Muscle of leg (tissue), 11 donors: ENCODE data around the gene KAT6B. TPM values are rescaled to one million over a fixed set of nuclear protein-coding genes. Genes with fewer than 3 reads are reported as not detected.

Source experiments
- DNase-seq: peaks from one replicate; pipeline ENCODE4 v3.0.0; 2013
- H3K27ac ChIP-seq: one replicate; pipeline ENCODE4 v1.5.1; 2013; ENCODE audit warnings: mild to moderate bottlenecking, low read length, control low read depth
- H3K27me3 ChIP-seq: one replicate; pipeline ENCODE4 v1.6.1; 2013; ENCODE audit warnings: low read length; ENCODE audit not compliant: control insufficient read depth, insufficient read depth
- H3K36me3 ChIP-seq: one replicate; pipeline ENCODE4 v1.6.1; 2013; ENCODE audit warnings: low read length; ENCODE audit not compliant: control insufficient read depth, insufficient read depth
- H3K4me1 ChIP-seq: one replicate; pipeline ENCODE4 v1.6.1; 2013; ENCODE audit warnings: low read length; ENCODE audit not compliant: control insufficient read depth, insufficient read depth
- H3K4me3 ChIP-seq: one replicate; pipeline ENCODE4 v1.5.1; 2013; ENCODE audit warnings: low read length, control low read depth
- H3K9me3 ChIP-seq: replicated peaks from 2 replicates; pipeline ENCODE4 v1.6.1; 2013; ENCODE audit warnings: low read depth, low read length; ENCODE audit not compliant: control insufficient read depth
- WGBS: methylation state at CpG from one replicate; pipeline ENCODE4 v1.1.5; 2013; ENCODE audit warnings: missing lambda C conversion rate; ENCODE audit not compliant: insufficient coverage; 5-methylcytosine and 5-hydroxymethylcytosine counted together
- polyA plus RNA-seq, 8 donors: library from polyadenylated mRNA; unstranded; fragments of 120-200 nt; gene quantifications; one replicate each; pipeline versions ENCODE4 v1.2.1 to v1.2.3, GENCODE V29; 2013; ENCODE audit warnings: inconsistent platforms in 1 of 8, low replicate concordance in 1 of 8; ENCODE audit not compliant: insufficient read length in 8 of 8, insufficient read depth in 1 of 8
- total RNA-seq: library from RNA; stranded (reverse); fragments of 120-200 nt; gene quantifications from one replicate; pipeline ENCODE4 v1.2.4, GENCODE V29; 2013

The KAT6B gene
- total and polyA plus RNA-seq, 9 donors, result 13.5 to 23.1 (median 17.9) TPM

DNA sequence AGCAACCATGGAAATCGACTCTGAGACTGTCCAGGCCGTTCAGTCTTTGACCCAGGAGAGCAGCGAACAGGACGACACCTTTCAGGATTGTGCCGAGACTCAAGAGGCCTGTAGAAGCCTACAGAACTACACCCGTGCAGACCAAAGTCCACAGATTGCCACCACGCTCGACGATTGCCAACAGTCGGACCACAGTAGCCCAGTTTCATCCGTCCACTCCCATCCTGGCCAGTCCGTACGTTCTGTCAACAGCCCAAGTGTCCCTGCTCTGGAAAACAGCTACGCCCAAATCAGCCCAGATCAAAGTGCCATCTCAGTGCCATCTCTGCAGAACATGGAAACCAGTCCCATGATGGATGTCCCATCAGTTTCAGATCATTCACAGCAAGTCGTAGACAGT is 203.0 kb downstream of the KAT6B start:
- H3K27ac ChIP-seq, result no peak overlapping the region
- peaks cover 47% of the 10 kb centered on the region for H3K36me3 ChIP-seq
- WGBS, result 88% methylated on average over 14 of the region's 15 CpGs
- H3K4me3 ChIP-seq, result no peak overlapping the region
- DNase-seq, result no peak
- H3K9me3 ChIP-seq, result no peaks in the 10 kb centered on the region
- H3K27me3 ChIP-seq, result no peaks in the 10 kb centered on the region
- peaks cover 17% of the 10 kb centered on the region for H3K4me1 ChIP-seq

DNA sequence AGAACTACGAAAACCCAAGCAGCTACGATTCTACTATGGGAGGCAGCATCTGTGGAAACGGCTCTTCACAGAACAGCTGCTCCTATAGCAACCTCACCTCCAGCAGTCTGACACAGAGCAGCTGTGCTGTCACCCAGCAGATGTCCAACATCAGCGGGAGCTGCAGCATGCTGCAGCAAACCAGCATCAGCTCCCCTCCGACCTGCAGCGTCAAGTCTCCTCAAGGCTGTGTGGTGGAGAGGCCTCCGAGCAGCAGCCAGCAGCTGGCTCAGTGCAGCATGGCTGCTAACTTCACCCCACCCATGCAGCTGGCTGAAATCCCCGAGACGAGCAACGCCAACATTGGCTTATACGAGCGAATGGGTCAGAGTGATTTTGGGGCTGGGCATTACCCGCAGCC is 203.5 kb downstream of the KAT6B start:
- H3K27ac ChIP-seq, result no peak overlapping the region
- 48% methylated on average over 13 of the region's 13 CpGs for WGBS
- peaks cover 17% of the 10 kb centered on the region for H3K4me1 ChIP-seq
- no peaks in the 10 kb centered on the region for H3K9me3 ChIP-seq
- H3K4me3 ChIP-seq, result no peak overlapping the region
- peak; percentile 61 for DNase-seq
- H3K27me3 ChIP-seq, result no peaks in the 10 kb centered on the region
- H3K36me3 ChIP-seq, result peaks cover 43% of the 10 kb centered on the region

DNA sequence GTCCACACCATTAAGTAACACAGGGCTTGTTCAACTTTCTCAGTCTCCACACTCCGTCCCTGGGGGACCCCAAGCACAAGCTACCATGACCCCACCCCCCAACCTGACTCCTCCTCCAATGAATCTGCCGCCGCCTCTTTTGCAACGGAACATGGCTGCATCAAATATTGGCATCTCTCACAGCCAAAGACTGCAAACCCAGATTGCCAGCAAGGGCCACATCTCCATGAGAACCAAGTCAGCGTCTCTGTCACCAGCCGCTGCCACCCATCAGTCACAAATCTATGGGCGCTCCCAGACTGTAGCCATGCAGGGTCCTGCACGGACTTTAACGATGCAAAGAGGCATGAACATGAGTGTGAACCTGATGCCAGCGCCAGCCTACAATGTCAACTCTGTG is 204.0 kb downstream of the KAT6B start:
- 99% methylated on average over 10 of the region's 10 CpGs for WGBS
- no peak for DNase-seq
- Histone ChIP-seq H3K4me3 (no peak overlapping the region), H3K9me3 (no peaks in the 10 kb centered on the region), H3K4me1 (peaks cover 17% of the 10 kb centered on the region), H3K27me3 (no peaks in the 10 kb centered on the region), H3K27ac (no peak overlapping the region), H3K36me3 (peaks cover 38% of the 10 kb centered on the region)

DNA sequence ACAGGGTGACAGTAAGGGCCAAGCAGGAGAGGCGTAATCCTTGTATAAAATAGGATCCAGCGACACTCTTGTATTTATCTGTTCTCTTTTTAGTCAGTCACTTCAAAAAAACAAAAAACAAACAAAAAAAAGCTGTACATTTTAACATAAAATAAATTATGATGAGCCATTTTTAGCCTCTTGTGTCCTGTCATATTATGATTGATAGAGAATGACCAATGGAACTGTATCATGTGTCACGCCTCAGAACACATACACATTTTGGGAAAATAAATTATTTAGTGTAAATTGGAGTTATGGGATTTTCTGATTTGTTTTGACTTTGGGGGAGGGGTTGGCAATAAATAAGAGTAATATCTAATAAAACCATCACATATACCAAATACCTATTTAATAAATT is 205.7 kb downstream of the KAT6B start:
- Histone ChIP-seq H3K4me1 (peaks cover 17% of the 10 kb centered on the region), H3K36me3 (peaks cover 25% of the 10 kb centered on the region), H3K4me3 (no peak overlapping the region), H3K27ac (no peak overlapping the region), H3K27me3 (no peaks in the 10 kb centered on the region), H3K9me3 (no peaks in the 10 kb centered on the region)
- no CpG with 5 or more reads among the region's 3 CpGs for WGBS
- DNase-seq, result no peak

DNA sequence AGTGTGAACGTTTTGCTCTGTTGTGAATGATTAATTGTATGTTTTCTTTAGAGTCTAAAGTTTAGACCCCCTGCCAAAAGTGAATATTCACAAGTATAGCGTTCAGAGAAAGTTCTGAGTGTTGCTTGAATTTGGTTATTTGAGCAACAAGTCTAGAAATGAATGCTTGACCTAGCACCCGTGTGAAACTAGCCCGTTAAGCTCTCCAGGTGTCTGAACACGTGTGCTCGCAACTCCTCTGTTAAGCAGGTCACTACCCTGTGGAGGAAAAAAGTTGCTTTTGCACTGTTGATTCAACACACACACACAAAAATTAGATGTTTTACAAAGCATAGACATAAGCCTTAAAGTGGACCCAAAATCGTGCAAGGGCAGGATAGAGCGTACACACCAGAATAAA is 206.4 kb downstream of the KAT6B start:
- peaks cover 24% of the 10 kb centered on the region for H3K36me3 ChIP-seq

DNA sequence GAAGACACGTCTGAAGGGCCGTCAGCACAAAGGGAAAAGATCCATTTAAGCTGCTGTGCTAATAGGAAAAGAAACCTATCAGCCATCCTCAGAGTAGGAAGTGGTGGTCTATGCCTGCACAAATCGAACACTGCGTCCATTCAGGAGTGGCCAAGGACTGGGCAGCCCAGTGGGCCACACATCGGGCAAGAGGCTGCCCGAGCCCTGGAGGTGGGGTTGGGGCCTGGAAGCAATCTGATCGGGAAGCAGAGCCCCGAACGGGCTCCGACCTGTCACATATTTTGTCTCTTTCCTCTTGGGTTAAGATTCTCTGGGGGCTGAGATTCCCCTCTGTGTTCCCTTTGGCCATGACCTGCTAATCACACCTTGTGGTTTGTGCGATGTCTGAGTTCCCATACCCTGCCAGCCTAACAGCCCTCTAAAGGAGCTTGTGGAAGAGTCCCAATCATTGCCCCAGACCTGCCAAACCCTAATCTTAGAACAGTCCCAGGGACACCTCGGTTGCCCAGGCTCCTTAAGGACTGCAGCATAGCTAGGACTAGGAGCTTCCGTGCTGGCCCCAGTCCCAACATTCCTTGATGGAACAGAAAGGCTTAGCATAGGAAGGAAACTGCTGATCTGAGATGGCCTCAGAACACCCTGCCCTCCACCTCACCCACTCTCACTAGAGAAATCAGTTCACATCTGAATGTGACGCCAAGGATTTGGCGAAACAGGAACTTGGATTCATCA is 207.2 kb downstream of the KAT6B start:
- Histone ChIP-seq H3K9me3 (no peaks in the 10 kb centered on the region), H3K4me3 (no peak overlapping the region), H3K4me1 (peaks cover 17% of the 10 kb centered on the region), H3K27ac (no peak overlapping the region), H3K36me3 (peaks cover 22% of the 10 kb centered on the region), H3K27me3 (no peaks in the 10 kb centered on the region)
- no peak for DNase-seq
- 100% methylated on average over 5 of the region's 15 CpGs for WGBS

More for the DNA sequence above, 206.4 kb downstream of the KAT6B start:
- Histone ChIP-seq H3K27ac (no peak overlapping the region), H3K27me3 (no peaks in the 10 kb centered on the region), H3K4me1 (peaks cover 17% of the 10 kb centered on the region), H3K9me3 (no peaks in the 10 kb centered on the region), H3K4me3 (no peak overlapping the region)
- DNase-seq, result no peak
- WGBS, result 60% methylated on average over 1 of the region's 8 CpGs

DNA sequence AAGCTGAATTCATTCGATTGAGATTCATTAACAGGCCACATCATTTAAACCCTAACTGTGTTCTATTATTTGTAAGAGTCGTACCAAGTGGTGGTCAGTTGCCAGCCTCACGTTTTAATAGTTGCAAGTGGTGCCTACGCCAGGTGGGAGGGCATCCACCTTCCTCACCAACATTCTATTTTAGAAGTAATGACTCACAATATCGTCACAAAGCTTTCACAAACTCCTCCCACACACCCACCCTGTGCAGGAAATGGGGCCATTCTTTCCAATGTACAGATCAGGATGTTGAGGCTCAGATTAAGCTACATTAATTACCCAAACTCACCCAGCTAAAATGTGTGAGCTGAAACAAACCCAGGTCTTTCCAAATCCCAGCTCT is 207.7 kb downstream of the KAT6B start:
- H3K9me3 ChIP-seq, result no peaks in the 10 kb centered on the region
- 80% methylated on average over 1 of the region's 5 CpGs for WGBS
- H3K27ac ChIP-seq, result no peak overlapping the region
- DNase-seq, result no peak
- H3K4me1 ChIP-seq, result peaks cover 16% of the 10 kb centered on the region
- no peak overlapping the region for H3K4me3 ChIP-seq
- no peaks in the 10 kb centered on the region for H3K27me3 ChIP-seq
- peaks cover 16% of the 10 kb centered on the region for H3K36me3 ChIP-seq

DNA sequence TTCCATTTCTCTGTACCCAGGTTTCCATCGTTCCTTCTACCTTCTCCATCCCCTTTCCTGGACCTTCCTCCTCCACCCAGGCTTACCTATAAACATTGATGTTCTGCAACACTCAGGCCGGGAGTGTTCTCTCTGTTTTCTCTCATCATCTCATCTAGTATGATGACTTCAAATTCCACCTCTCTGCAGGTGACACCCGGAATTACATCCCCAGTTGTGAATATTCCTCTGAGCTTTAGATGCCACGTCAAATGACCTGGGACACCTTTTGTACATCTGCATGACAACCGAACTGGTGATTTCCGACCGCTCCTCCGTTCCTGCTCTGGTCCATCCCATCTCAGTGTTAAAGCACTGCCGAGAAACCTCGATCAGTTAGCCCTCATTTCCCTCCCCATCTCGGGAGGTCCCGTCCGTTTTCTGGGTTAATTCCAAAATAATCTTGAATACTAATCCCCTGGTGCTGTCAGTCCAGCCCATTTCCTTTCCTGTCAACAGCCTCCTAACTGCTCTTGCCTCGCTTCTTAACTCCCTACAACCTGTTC is 208.4 kb downstream of the KAT6B start:
- no peak overlapping the region for H3K27ac ChIP-seq
- 60% methylated on average over 14 of the region's 14 CpGs for WGBS

DNA sequence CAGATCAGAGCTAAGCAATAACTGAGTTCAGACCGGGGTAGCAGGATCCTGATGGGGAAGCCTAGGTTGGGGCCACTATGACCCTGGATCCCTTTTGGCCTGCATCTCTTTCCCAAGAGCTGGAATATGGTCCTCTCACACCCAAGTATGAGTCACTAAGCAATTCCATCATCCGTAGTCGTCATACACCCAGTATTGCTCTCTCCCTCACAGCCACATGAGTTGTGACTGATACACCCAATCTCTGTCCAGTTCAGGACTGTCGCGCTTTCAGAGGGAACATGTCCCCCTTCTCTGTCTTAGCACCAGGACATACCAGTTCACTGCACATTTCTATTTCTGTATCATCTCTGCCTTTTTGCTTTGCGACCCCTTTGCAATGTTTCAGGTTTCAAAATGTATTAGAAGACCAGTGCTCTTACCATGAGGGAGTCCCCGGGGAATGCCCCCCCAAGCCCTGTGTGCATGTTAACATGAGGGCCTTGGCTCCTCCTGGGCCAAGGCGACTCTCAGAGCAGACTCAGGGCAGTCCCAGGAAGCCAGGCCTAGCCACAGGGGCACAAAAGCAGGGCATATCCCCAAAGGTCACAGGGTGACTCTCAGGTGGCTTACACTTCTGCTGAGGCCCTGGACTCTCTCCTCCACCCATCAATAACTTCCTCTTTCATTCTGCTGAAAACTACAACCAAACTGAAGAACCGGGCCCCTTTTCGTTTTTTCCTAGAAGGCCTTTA is 209.7 kb downstream of the KAT6B start:
- H3K27ac ChIP-seq, result no peak overlapping the region

More for the DNA sequence above, 208.4 kb downstream of the KAT6B start:
- Histone ChIP-seq H3K4me1 (peaks cover 9% of the 10 kb centered on the region), H3K9me3 (no peaks in the 10 kb centered on the region), H3K4me3 (no peak overlapping the region), H3K36me3 (peaks cover 13% of the 10 kb centered on the region), H3K27me3 (no peaks in the 10 kb centered on the region)
- DNase-seq, result no peak

More for the DNA sequence above, 209.7 kb downstream of the KAT6B start:
- Histone ChIP-seq H3K4me1 (peaks cover 12% of the 10 kb centered on the region), H3K4me3 (no peak overlapping the region), H3K36me3 (peaks cover 2% of the 10 kb centered on the region), H3K9me3 (no peaks in the 10 kb centered on the region), H3K27me3 (no peaks in the 10 kb centered on the region)
- WGBS, result 79% methylated on average over 8 of the region's 10 CpGs
- no peak for DNase-seq
